Kidney (tissue), 14 donors: ENCODE data around the gene GALNT7. TPM values are rescaled to one million over a fixed set of nuclear protein-coding genes. Genes with fewer than 3 reads are reported as not detected.

Experiments used
- DNase-seq, 5 donors: peaks; one replicate each; pipeline ENCODE4 v3.0.0-alpha.2; 2013 to 2020
- FAIRE-seq: peaks from 2 replicates; lab custom pipeline; 2012; peaks lifted over from hg19 to GRCh38; lab: Jason Lieb, UNC
- H3K27ac ChIP-seq, 2 donors: one replicate each; pipeline ENCODE4 v1.7.0; 2013; ENCODE audit warnings: low read depth in 2 of 2, low read length in 2 of 2, inconsistent platforms in 1 of 2
- H3K27me3 ChIP-seq: one replicate; pipeline ENCODE4 v1.7.1; 2013; ENCODE audit warnings: low read length, inconsistent platforms; ENCODE audit not compliant: control insufficient read depth, insufficient read depth
- H3K36me3 ChIP-seq, 3 donors: one replicate each; pipeline versions ENCODE4 v1.7.0 to v1.7.1; 2013; ENCODE audit warnings: low read length in 3 of 3, control low read depth in 1 of 3, inconsistent platforms in 1 of 3; ENCODE audit not compliant: insufficient read depth in 3 of 3, control insufficient read depth in 2 of 3
- H3K4me1 ChIP-seq, 3 donors: one replicate each; pipeline versions ENCODE4 v1.7.0 to v1.7.1; 2013; ENCODE audit warnings: low read length in 3 of 3, inconsistent platforms in 1 of 3, low read depth in 1 of 3; ENCODE audit not compliant: control insufficient read depth in 2 of 3, insufficient read depth in 2 of 3
- H3K4me3 ChIP-seq, 3 donors: one replicate each; pipeline versions ENCODE4 v1.7.0 to v1.8.1; 2013; ENCODE audit warnings: low read length in 3 of 3, control low read depth in 1 of 3, inconsistent platforms in 1 of 3
- H3K9ac ChIP-seq, 3 donors: one replicate each; pipeline versions ENCODE4 v1.7.0 to v1.7.1; 2013; ENCODE audit warnings: low read length in 3 of 3, control low read depth in 1 of 3, inconsistent platforms in 1 of 3
- H3K9me3 ChIP-seq, 3 donors: one replicate each; pipeline versions ENCODE4 v1.7.0 to v1.7.1; 2013; ENCODE audit warnings: low read length in 3 of 3, control low read depth in 1 of 3, inconsistent platforms in 1 of 3; ENCODE audit not compliant: control insufficient read depth in 2 of 3, insufficient read depth in 1 of 3
- intact Hi-C: fragments of 100-400 bp; cut with DNase I; formaldehyde crosslinking; loops from one replicate; pipeline ENCODE4 v1.11.1; 2022
- polyA plus RNA-seq: library from polyadenylated mRNA; stranded (reverse); fragments of 350-450 nt; fragmentation: Illumina TruSeq; extraction: RNeasy Lipid Tissue Mini Kit (QIAGEN cat#74804); gene quantifications from one replicate; pipeline ENCODE4 v1.2.3, GENCODE V29; 2014; ENCODE audit warnings: low read depth, low replicate concordance; ENCODE audit not compliant: insufficient read depth
- total RNA-seq: library from RNA; stranded (reverse); fragmentation: NEBNext Ultra II Directional; extraction: Animal tissue kit (Norgen Biotek cat#: 25700); gene quantifications from one replicate; pipeline ENCODE4 v1.2.1, GENCODE V29; 2021
- TF ChIP-seq, protein P1 (sequence below): IDR thresholded peaks from 3 replicates; pipeline ENCODE4 v1.5.1; 2012; ENCODE audit warnings: mild to moderate bottlenecking, moderate library complexity, borderline replicate concordance; ENCODE audit not compliant: insufficient read depth; ENCODE audit errors: extremely low read depth
- donor health status: control.
- donor health status: control.
- donor health status: control.
- donor health status: control.
- donor health status: control.
- donor health status: DM: yes; HTN: yes; CAD: no.
- donor health status: Normal renal cell carcinoma (clear cell type).

The GALNT7 gene
- total and polyA plus RNA-seq, 2 donors from 2014 or later: 3.8 to 25.6 TPM

DNA sequence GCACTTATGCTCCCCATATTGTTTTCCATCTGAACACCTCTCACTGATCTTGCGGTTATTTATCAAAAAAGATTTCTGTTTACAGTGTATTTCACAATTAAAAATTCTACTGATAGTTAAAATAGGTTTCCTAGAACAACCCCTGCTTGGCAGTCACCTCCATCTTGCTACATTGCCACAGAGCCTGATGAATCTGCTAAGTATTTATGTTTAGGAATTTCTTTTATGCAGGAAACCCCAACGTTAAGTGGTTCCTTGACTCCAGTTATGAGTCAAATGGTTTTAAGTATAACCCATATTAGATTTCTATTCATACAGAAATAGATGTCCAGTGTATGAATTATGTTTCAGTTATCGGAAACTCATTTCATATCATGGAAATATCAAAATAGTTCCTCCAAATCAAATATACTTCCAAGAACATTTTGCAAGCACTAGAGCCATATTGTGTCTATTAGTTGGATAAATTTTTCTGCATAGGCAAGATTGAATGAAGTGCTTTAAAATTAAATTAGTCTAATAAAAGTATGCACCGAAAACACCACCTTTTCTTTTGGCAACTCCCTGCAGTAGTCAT, 20.6 kb downstream of the GALNT7 start:
- Histone ChIP-seq H3K36me3 (no peaks in the 10 kb centered on the region), H3K27ac (no peak overlapping the region), H3K27me3 (no peaks in the 10 kb centered on the region), H3K4me1 (no peaks in the 10 kb centered on the region), H3K9ac (no peak overlapping the region), H3K9me3 (no peaks in the 10 kb centered on the region), H3K4me3 (no peak overlapping the region)
- FAIRE-seq: no peak
- TF ChIP-seq, protein P1, sequence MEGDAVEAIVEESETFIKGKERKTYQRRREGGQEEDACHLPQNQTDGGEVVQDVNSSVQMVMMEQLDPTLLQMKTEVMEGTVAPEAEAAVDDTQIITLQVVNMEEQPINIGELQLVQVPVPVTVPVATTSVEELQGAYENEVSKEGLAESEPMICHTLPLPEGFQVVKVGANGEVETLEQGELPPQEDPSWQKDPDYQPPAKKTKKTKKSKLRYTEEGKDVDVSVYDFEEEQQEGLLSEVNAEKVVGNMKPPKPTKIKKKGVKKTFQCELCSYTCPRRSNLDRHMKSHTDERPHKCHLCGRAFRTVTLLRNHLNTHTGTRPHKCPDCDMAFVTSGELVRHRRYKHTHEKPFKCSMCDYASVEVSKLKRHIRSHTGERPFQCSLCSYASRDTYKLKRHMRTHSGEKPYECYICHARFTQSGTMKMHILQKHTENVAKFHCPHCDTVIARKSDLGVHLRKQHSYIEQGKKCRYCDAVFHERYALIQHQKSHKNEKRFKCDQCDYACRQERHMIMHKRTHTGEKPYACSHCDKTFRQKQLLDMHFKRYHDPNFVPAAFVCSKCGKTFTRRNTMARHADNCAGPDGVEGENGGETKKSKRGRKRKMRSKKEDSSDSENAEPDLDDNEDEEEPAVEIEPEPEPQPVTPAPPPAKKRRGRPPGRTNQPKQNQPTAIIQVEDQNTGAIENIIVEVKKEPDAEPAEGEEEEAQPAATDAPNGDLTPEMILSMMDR: no peak
- no peak for DNase-seq
- intact Hi-C loops: no loop called here

DNA sequence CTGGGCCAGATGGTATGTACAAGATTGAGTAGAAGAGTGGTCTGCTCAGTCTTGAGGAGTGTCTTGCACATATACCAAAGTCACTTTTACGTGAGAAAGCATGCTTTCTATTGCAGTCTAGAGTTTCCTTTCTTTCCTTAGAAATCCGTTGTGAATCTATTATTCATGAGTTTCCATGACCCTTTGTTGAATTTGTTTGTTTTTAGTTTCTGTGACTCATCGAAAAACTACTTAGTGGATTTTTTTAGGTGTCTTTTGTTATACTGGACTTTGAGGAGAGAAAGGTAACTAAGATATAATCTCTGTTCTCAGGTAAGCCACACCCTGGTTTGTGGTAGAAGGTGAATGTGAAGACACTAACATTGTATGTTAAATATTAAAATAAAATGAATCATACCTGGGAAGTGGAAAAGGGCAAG, 23.0 kb downstream of the GALNT7 start:
- no peaks in the 10 kb centered on the region for H3K4me1 ChIP-seq
- DNase-seq: no peak
- TF ChIP-seq, protein P1: no peak
- no peak overlapping the region for H3K27ac ChIP-seq
- no peaks in the 10 kb centered on the region for H3K9me3 ChIP-seq
- H3K27me3 ChIP-seq: no peaks in the 10 kb centered on the region
- H3K9ac ChIP-seq: no peak overlapping the region
- intact Hi-C loops: no loop called here
- FAIRE-seq: no peak
- no peaks in the 10 kb centered on the region for H3K36me3 ChIP-seq
- no peak overlapping the region for H3K4me3 ChIP-seq

- H3K36me3 ChIP-seq: no peaks in the 10 kb centered on the region
- H3K9ac ChIP-seq: no peak overlapping the region
- intact Hi-C loops: no loop called here
- H3K27ac ChIP-seq: no peak overlapping the region
- TF ChIP-seq, protein P1: no peak
- no peaks in the 10 kb centered on the region for H3K4me1 ChIP-seq
- H3K27me3 ChIP-seq: no peaks in the 10 kb centered on the region
- no peak overlapping the region for H3K4me3 ChIP-seq
- no peaks in the 10 kb centered on the region for H3K9me3 ChIP-seq
- DNase-seq: no peak
- no peak for FAIRE-seq
These were observed 24.0 kb downstream of the GALNT7 start for GRCh38 chr4:173192375-173193162.
